Smooth muscle cell (in vitro differentiated cells): ENCODE results near the gene SH2D2A. TPM values are rescaled to one million over a fixed set of nuclear protein-coding genes. Genes with fewer than 3 reads are reported as not detected.
"Not testable (repeated sequence)": the region's sequence is repeated elsewhere in the genome, so short reads cannot be mapped to it uniquely, and the experiment has no call there.

Experiments used
- DNase-seq: peaks from one replicate; lab custom pipeline; 2025; ENCODE audit not compliant: unreplicated experiment; lab: John Stamatoyannopoulos, UW
- H2AFZ ChIP-seq: fragments of 200-600 bp; sonication (generic); 2 replicates; pipeline ENCODE4 v1.6.0; 2016; ENCODE audit warnings: antibody characterized with exemption, low read depth, mild to moderate bottlenecking
- H3F3A ChIP-seq: fragments of 200-600 bp; sonication (generic); 2 replicates; pipeline ENCODE4 v1.6.0; 2017; ENCODE audit warnings: antibody characterized with exemption, low read depth
- H3K27ac ChIP-seq: fragments of 200-600 bp; sonication (generic); 2 replicates; pipeline ENCODE4 v1.5.1; 2016; ENCODE audit warnings: low read depth, mild to moderate bottlenecking
- H3K27me3 ChIP-seq: fragments of 200-600 bp; sonication (generic); 2 replicates; pipeline ENCODE4 v1.6.1; 2016; ENCODE audit warnings: low read depth, mild to moderate bottlenecking
- H3K36me3 ChIP-seq: fragments of 200-600 bp; sonication (generic); 2 replicates; pipeline ENCODE4 v1.5.1; 2016; ENCODE audit warnings: low read depth
- H3K4me1 ChIP-seq: fragments of 200-600 bp; sonication (generic); 2 replicates; pipeline ENCODE4 v1.5.1; 2016; ENCODE audit warnings: low read depth
- H3K4me2 ChIP-seq: fragments of 200-600 bp; sonication (generic); 2 replicates; pipeline ENCODE4 v1.6.0; 2016; ENCODE audit warnings: mild to moderate bottlenecking
- H3K4me3 ChIP-seq: fragments of 200-600 bp; sonication (generic); 2 replicates; pipeline ENCODE4 v1.5.1; 2016; ENCODE audit warnings: mild to moderate bottlenecking
- H3K79me2 ChIP-seq: fragments of 200-600 bp; sonication (generic); 2 replicates; pipeline ENCODE4 v1.6.0; 2016; ENCODE audit warnings: low read depth, mild to moderate bottlenecking
- H3K9ac ChIP-seq: fragments of 200-600 bp; sonication (generic); 2 replicates; pipeline ENCODE4 v1.6.0; 2016; ENCODE audit warnings: low read depth
- H3K9me3 ChIP-seq: fragments of 200-600 bp; sonication (generic); replicated peaks from 2 replicates; pipeline ENCODE4 v1.5.1; 2016; ENCODE audit warnings: low read depth
- H4K20me1 ChIP-seq: fragments of 200-600 bp; sonication (generic); 2 replicates; pipeline ENCODE4 v1.6.0; 2016; ENCODE audit warnings: low read depth
- WGBS: methylation state at CpG from one replicate; pipeline ENCODE4 v1.1.7; 2016; ENCODE audit warnings: low lambda C conversion rate; 5-methylcytosine and 5-hydroxymethylcytosine counted together
- polyA plus RNA-seq: library from polyadenylated mRNA; unstranded; fragments of >200 nt; fragmentation: Nextera tagmentation; extraction: Ambion mirVana; gene quantifications from 2 replicates; pipeline ENCODE4 v1.2.1, GENCODE V29; 2016
- total RNA-seq: library from RNA; depleted of rRNA; stranded (reverse); fragments of >200 nt; gene quantifications from 2 replicates; pipeline ENCODE4 v1.2.3, GENCODE V29; 2014
- TF ChIP-seq, protein P1 (sequence below): fragments of 200-600 bp; sonication (generic); IDR thresholded peaks from 2 replicates; pipeline ENCODE4 v1.5.1; 2017; ENCODE audit warnings: borderline replicate concordance, mild to moderate bottlenecking, antibody characterized with exemption; ENCODE audit not compliant: insufficient read depth, poor library complexity, severe bottlenecking

The SH2D2A gene
- total and polyA plus RNA-seq, 2 experiments from 2014 or later = 14.4 to 36.9 TPM

DNA sequence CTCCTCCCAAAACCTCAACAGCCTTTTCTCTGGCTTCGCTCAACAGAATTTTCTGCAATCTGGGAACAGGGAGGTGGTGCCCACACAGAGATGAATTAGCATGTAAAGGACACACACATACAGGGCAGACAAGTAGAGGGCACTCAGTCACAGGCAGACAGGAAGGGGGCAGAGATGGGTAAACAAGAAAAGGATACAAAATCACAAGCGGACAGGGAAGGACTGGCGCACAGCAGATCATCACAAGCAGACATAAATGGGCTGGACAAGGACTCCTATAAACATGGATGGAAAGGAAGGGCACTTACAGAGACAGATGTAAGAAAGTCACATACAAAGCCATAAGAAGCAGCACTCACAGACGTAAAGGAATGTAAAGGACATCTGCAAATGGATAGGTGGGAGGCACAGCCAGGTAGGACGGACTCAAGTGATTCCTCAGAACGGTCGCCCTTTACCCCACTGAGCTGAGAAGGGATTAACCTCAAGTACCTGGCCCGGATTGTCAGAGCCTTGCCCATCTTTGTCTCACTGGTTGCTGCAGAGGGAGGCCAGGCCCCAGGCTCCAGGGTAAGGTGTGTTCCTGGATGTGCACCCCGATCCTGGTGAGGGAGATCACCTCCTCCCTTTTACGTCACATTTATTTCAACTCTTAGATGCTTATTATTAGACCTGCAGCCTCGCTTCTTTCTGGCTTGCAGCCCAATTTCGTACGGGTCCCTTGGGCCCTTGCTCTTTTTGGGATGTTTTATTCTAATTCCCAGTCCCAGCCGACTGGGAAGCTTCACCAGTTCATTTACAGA, 50.1 kb downstream of the SH2D2A start:
- H3K4me1 ChIP-seq = peaks cover 14% of the 10 kb centered on the region
- H3K9me3 ChIP-seq = no peaks in the 10 kb centered on the region
- no peaks in the 10 kb centered on the region for H3K36me3 ChIP-seq
- H3K9ac ChIP-seq = peak overlapping the region; percentile 46
- peaks cover 41% of the 10 kb centered on the region for H3K79me2 ChIP-seq
- H3F3A ChIP-seq = peaks cover 9% of the 10 kb centered on the region
- TF ChIP-seq, protein P1, sequence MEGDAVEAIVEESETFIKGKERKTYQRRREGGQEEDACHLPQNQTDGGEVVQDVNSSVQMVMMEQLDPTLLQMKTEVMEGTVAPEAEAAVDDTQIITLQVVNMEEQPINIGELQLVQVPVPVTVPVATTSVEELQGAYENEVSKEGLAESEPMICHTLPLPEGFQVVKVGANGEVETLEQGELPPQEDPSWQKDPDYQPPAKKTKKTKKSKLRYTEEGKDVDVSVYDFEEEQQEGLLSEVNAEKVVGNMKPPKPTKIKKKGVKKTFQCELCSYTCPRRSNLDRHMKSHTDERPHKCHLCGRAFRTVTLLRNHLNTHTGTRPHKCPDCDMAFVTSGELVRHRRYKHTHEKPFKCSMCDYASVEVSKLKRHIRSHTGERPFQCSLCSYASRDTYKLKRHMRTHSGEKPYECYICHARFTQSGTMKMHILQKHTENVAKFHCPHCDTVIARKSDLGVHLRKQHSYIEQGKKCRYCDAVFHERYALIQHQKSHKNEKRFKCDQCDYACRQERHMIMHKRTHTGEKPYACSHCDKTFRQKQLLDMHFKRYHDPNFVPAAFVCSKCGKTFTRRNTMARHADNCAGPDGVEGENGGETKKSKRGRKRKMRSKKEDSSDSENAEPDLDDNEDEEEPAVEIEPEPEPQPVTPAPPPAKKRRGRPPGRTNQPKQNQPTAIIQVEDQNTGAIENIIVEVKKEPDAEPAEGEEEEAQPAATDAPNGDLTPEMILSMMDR = no peak
- DNase-seq = no peak
- WGBS = 30% methylated on average over 14 of the region's 14 CpGs
- H3K27ac ChIP-seq = peak overlapping the region; percentile 42
- H4K20me1 ChIP-seq = peaks cover 35% of the 10 kb centered on the region
- peak overlapping the region; percentile 86 for H3K4me3 ChIP-seq
- H3K4me2 ChIP-seq = peak overlapping the region; percentile 87
- no peaks in the 10 kb centered on the region for H3K27me3 ChIP-seq
- peak overlapping the region; percentile 71 for H2AFZ ChIP-seq

DNA sequence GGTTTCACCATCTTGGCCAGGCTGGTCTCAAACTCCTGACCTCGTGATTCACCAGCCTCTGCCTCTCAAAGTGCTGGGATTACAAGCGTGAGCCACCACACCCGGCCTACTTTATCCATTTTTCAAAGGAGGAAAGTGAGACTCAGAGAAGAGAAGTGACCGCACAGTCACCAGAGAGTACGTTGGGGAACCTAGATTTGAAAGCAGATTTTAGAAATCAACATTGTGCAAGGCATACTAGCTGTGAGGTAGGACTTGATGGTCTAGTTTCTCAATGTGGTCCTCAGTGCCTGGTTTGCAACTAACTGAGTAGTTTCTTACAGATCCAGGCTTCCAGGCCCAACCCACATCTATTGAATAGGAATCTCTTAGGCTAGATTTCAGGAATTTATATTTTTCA, 51.0 kb downstream of the SH2D2A start:
- TF ChIP-seq, protein P1 = no peak
- DNase-seq = no peak
- WGBS = 97% methylated on average over 5 of the region's 5 CpGs
- no peak overlapping the region for H3K9ac ChIP-seq
- H3K4me1 ChIP-seq = peaks cover 14% of the 10 kb centered on the region
- H3K27ac ChIP-seq = peak overlapping the region; percentile 42
- H3K4me3 ChIP-seq = peak overlapping the region; percentile 86
- peaks cover 32% of the 10 kb centered on the region for H3K79me2 ChIP-seq
- H2AFZ ChIP-seq = no peak overlapping the region
- H3K27me3 ChIP-seq = no peaks in the 10 kb centered on the region
- no peaks in the 10 kb centered on the region for H3K9me3 ChIP-seq
- H3K36me3 ChIP-seq = no peaks in the 10 kb centered on the region
- peaks cover 6% of the 10 kb centered on the region for H3F3A ChIP-seq
- peaks cover 26% of the 10 kb centered on the region for H4K20me1 ChIP-seq
- no peak overlapping the region for H3K4me2 ChIP-seq

DNA sequence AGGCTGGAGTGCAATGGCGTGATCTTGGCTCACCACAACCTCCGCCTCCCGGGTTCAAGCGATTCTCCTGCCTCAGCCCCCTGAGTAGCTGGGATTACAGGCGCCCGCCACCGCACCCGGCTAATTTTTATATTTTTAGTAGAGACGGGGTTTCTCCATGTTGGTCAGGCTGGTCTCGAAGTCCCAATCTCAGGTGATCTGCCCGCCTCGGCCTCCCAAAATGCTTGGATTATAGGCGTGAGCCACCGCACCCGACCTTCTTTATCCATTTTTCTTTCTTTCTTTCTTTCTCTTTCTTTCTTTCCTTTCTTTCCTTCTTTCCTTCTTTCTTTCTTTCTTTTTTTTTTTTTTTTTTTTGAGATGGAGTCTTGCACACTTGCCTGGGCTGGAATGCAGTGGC, 51.5 kb downstream of the SH2D2A start:
- 98% methylated on average over 11 of the region's 15 CpGs for WGBS
- not testable (repeated sequence) for DNase-seq

DNA sequence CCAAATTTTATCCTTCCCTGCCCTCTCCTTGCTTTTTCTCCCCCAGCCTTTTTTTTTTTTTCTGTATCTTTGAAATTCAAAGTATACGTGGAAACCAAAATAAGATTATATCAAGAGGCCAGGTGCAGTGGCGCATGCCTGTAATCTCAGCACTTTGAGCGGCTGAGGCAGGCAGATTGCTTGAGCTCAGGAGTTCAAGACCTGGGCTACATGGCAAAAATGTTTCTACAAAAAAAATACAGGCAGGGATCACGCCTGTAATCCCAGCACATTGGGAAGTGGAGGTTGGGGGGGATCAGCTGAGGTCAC, 55.9 kb downstream of the SH2D2A start:
- Histone ChIP-seq H4K20me1 (no peaks in the 10 kb centered on the region), H3K4me3 (no peak overlapping the region), H3K9ac (no peak overlapping the region), H3F3A (no peaks in the 10 kb centered on the region), H3K4me1 (no peaks in the 10 kb centered on the region), H3K9me3 (no peaks in the 10 kb centered on the region), H3K4me2 (no peak overlapping the region), H3K79me2 (no peaks in the 10 kb centered on the region), H3K27me3 (no peaks in the 10 kb centered on the region), H3K36me3 (no peaks in the 10 kb centered on the region), H2AFZ (no peak overlapping the region), H3K27ac (no peak overlapping the region)
- 95% methylated on average over 4 of the region's 4 CpGs for WGBS
- no peak for DNase-seq
- TF ChIP-seq, protein P1 = no peak

More for the DNA sequence above, 51.5 kb downstream of the SH2D2A start:
- not testable (repeated sequence) for H3K4me2 ChIP-seq, H2AFZ ChIP-seq, H3K27me3 ChIP-seq, H3K9me3 ChIP-seq, H3F3A ChIP-seq, H3K9ac ChIP-seq, H3K36me3 ChIP-seq, H3K4me3 ChIP-seq, H3K27ac ChIP-seq
- Histone ChIP-seq H4K20me1 (peaks cover 21% of the 10 kb centered on the region), H3K79me2 (peaks cover 27% of the 10 kb centered on the region), H3K4me1 (peaks cover 13% of the 10 kb centered on the region)
